Ectodermal cell (in vitro differentiated cells): ENCODE data around the gene ZNF254.

ENCODE experiments used
- H3K27ac ChIP-seq: 2 replicates; pipeline ENCODE4 v1.7.0; 2013; ENCODE audit warnings: mild to moderate bottlenecking, low read depth, low read length; ENCODE audit not compliant: insufficient read depth, poor library complexity, severe bottlenecking
- H3K27me3 ChIP-seq: 2 replicates; pipeline ENCODE4 v1.7.0; 2013; ENCODE audit warnings: mild to moderate bottlenecking, low read length; ENCODE audit not compliant: insufficient read depth, control insufficient read depth, poor library complexity, severe bottlenecking
- H3K36me3 ChIP-seq: one replicate; pipeline ENCODE4 v1.7.0; 2013; ENCODE audit warnings: low read length; ENCODE audit not compliant: control insufficient read depth, insufficient read depth
- H3K4me1 ChIP-seq: one replicate; pipeline ENCODE4 v1.7.0; 2013; ENCODE audit warnings: low read length; ENCODE audit not compliant: control insufficient read depth, insufficient read depth
- H3K4me3 ChIP-seq: 2 replicates; pipeline ENCODE4 v1.7.0; 2013; ENCODE audit warnings: low read depth, low read length, control low read depth; ENCODE audit not compliant: insufficient read depth
- H3K9me3 ChIP-seq: 2 replicates; pipeline ENCODE4 v1.7.0; 2013; ENCODE audit warnings: mild to moderate bottlenecking, low read length, moderate library complexity; ENCODE audit not compliant: control insufficient read depth
- WGBS, 2 experiments: methylation state at CpG; one replicate each; pipeline ENCODE4 v1.1.7; 2013; ENCODE audit warnings: missing lambda C conversion rate in 2 of 2; 5-methylcytosine and 5-hydroxymethylcytosine counted together

Gene ZNF254

GRCh38 chr19:24101459-24102115 lies 14.6 kb downstream of the ZNF254 start:
- Histone ChIP-seq H3K4me3 (no peak overlapping the region), H3K27ac (no peak overlapping the region), H3K4me1 (no peaks in the 10 kb centered on the region), H3K9me3 (no peaks in the 10 kb centered on the region), H3K36me3 (peaks cover 3% of the 10 kb centered on the region), H3K27me3 (no peaks in the 10 kb centered on the region)
- 88 to 93% methylated on average over 2 of the region's 2 CpGs for WGBS, 2 experiments

GRCh38 chr19:24127601-24128000 lies 40.6 kb downstream of the ZNF254 start:
- Histone ChIP-seq H3K4me1 (no peaks in the 10 kb centered on the region), H3K36me3 (peaks cover 44% of the 10 kb centered on the region), H3K27ac (no peak overlapping the region), H3K4me3 (no peak overlapping the region), H3K9me3 (peaks cover 9% of the 10 kb centered on the region), H3K27me3 (no peaks in the 10 kb centered on the region)
- 77% methylated on average over 3 of the region's 3 CpGs; no CpG with 5 or more reads in 1 of the 2 experiments for WGBS, 2 experiments

- H3K4me1 ChIP-seq: no peaks in the 10 kb centered on the region
- no peak overlapping the region for H3K4me3 ChIP-seq
- H3K9me3 ChIP-seq: peaks cover 7% of the 10 kb centered on the region
- 95 to 100% methylated on average over 1 to 2 of the region's 3 CpGs for WGBS, 2 experiments
- H3K27ac ChIP-seq: no peak overlapping the region
- no peaks in the 10 kb centered on the region for H3K27me3 ChIP-seq
- H3K36me3 ChIP-seq: peaks cover 6% of the 10 kb centered on the region
Measured at GRCh38 chr19:24140099-24140498, 53.1 kb downstream of the ZNF254 start.

GRCh38 chr19:24140591-24140990 lies 53.6 kb downstream of the ZNF254 start:
- H3K36me3 ChIP-seq: peaks cover 6% of the 10 kb centered on the region
- H3K4me1 ChIP-seq: no peaks in the 10 kb centered on the region
- peaks cover 7% of the 10 kb centered on the region for H3K9me3 ChIP-seq
- H3K4me3 ChIP-seq: no peak overlapping the region
- H3K27ac ChIP-seq: no peak overlapping the region
- H3K27me3 ChIP-seq: no peaks in the 10 kb centered on the region

GRCh38 chr19:24141612-24142011 lies 54.6 kb downstream of the ZNF254 start:
- peaks cover 5% of the 10 kb centered on the region for H3K9me3 ChIP-seq
- H3K27me3 ChIP-seq: no peaks in the 10 kb centered on the region
- no peak overlapping the region for H3K27ac ChIP-seq
- peaks cover 6% of the 10 kb centered on the region for H3K36me3 ChIP-seq
- H3K4me3 ChIP-seq: no peak overlapping the region
- no peaks in the 10 kb centered on the region for H3K4me1 ChIP-seq

- Histone ChIP-seq H3K4me3 (no peak overlapping the region), H3K36me3 (peaks cover 3% of the 10 kb centered on the region), H3K4me1 (no peaks in the 10 kb centered on the region), H3K27ac (no peak overlapping the region), H3K9me3 (peaks cover 8% of the 10 kb centered on the region), H3K27me3 (no peaks in the 10 kb centered on the region)
- WGBS, 2 experiments: 91 to 100% methylated on average over 2 to 3 of the region's 3 CpGs
Measured at GRCh38 chr19:24142771-24143170, 55.8 kb downstream of the ZNF254 start.

- Histone ChIP-seq H3K27ac (no peak overlapping the region), H3K36me3 (no peaks in the 10 kb centered on the region), H3K9me3 (peaks cover 4% of the 10 kb centered on the region), H3K27me3 (no peaks in the 10 kb centered on the region), H3K4me1 (no peaks in the 10 kb centered on the region), H3K4me3 (no peak overlapping the region)
- WGBS, 2 experiments: 86 to 87% methylated on average over 2 of the region's 2 CpGs
Measured at GRCh38 chr19:24159707-24160106, 72.7 kb downstream of the ZNF254 start.

GRCh38 chr19:24166055-24166454 lies 79.1 kb downstream of the ZNF254 start:
- no peak overlapping the region for H3K4me3 ChIP-seq
- H3K27me3 ChIP-seq: no peaks in the 10 kb centered on the region
- no peaks in the 10 kb centered on the region for H3K36me3 ChIP-seq
- H3K4me1 ChIP-seq: no peaks in the 10 kb centered on the region
- peaks cover 3% of the 10 kb centered on the region for H3K9me3 ChIP-seq
- no peak overlapping the region for H3K27ac ChIP-seq
- WGBS, 2 experiments: 87 to 90% methylated on average over 3 of the region's 3 CpGs

- Histone ChIP-seq H3K9me3 (peaks cover 15% of the 10 kb centered on the region), H3K36me3 (no peaks in the 10 kb centered on the region), H3K4me1 (no peaks in the 10 kb centered on the region), H3K27me3 (no peaks in the 10 kb centered on the region), H3K4me3 (no peak overlapping the region), H3K27ac (no peak overlapping the region)
- WGBS, 2 experiments: 84 to 100% methylated on average over 1 to 2 of the region's 2 CpGs
Measured at GRCh38 chr19:24173882-24174281, 86.9 kb downstream of the ZNF254 start.

- Histone ChIP-seq H3K36me3 (no peaks in the 10 kb centered on the region), H3K9me3 (peaks cover 10% of the 10 kb centered on the region), H3K4me1 (no peaks in the 10 kb centered on the region), H3K27ac (no peak overlapping the region), H3K27me3 (no peaks in the 10 kb centered on the region), H3K4me3 (no peak overlapping the region)
- 92 to 93% methylated on average over 18 of the region's 18 CpGs for WGBS, 2 experiments
Measured at GRCh38 chr19:24177686-24178085, 90.7 kb downstream of the ZNF254 start.

- no peaks in the 10 kb centered on the region for H3K36me3 ChIP-seq
- H3K27ac ChIP-seq: no peak overlapping the region
- 92 to 93% methylated on average over 17 of the region's 17 CpGs for WGBS, 2 experiments
- H3K4me1 ChIP-seq: no peaks in the 10 kb centered on the region
- no peaks in the 10 kb centered on the region for H3K27me3 ChIP-seq
- H3K9me3 ChIP-seq: peaks cover 9% of the 10 kb centered on the region
- no peak overlapping the region for H3K4me3 ChIP-seq
Measured at GRCh38 chr19:24178207-24178606, 91.2 kb downstream of the ZNF254 start.
